ENCODE measurements around the gene PTK6.

DNA sequence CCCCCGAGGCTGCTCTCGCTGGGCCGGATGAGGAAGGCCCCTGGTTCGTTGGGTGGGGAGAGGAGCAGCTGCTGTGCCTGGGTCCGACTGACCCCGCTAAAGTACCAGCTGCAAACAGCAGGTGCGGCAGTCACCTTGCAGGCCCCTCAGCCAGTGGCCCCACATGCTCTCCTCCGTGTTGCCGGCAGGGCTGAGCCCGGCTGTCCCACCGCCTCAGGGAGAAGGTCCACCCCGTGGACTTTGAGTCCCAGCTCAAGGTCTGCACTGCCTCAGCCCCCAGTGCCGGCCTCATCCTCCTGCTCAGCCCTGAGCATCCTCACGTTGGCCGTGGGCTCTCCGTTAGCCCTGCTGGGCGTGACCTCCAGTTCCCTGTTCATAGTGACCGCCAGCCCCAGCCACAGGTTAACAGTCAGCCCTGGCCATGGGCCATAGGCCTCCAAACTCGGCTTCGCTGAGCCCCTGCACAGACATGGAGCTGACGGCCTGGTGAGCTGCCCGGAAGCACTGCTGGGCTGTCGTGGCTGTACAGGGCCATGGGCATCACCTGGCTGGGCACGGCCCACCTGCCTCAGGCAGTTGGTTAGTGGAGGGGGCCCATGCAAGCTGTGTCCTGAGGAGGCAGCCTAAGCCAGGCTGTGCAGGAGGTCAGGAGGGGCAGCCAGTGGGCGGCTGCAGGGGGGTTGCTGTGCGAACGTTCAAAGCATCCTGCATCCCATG is 7.2 kb upstream of the PTK6 start:
- TF ChIP-seq, protein P1, sequence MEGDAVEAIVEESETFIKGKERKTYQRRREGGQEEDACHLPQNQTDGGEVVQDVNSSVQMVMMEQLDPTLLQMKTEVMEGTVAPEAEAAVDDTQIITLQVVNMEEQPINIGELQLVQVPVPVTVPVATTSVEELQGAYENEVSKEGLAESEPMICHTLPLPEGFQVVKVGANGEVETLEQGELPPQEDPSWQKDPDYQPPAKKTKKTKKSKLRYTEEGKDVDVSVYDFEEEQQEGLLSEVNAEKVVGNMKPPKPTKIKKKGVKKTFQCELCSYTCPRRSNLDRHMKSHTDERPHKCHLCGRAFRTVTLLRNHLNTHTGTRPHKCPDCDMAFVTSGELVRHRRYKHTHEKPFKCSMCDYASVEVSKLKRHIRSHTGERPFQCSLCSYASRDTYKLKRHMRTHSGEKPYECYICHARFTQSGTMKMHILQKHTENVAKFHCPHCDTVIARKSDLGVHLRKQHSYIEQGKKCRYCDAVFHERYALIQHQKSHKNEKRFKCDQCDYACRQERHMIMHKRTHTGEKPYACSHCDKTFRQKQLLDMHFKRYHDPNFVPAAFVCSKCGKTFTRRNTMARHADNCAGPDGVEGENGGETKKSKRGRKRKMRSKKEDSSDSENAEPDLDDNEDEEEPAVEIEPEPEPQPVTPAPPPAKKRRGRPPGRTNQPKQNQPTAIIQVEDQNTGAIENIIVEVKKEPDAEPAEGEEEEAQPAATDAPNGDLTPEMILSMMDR (conservative IDR thresholded peaks at IDR 0.05 in 1 of 2, IDR thresholded peaks at IDR 0.05 in 1 of 2; ENCODE audit: low read depth in 1 of 2, low read length in 2 of 2), result no peak
- no peak for TF ChIP-seq EZH2 (IDR thresholded peaks at IDR 0.05; ENCODE audit: low read length, missing control alignments)

Data from fibroblast of lung (primary cell).